Common myeloid progenitor, CD34-positive (primary cell): Measurements from ENCODE around the gene ALDH1L2.
"Not testable (repeated sequence)": the region's sequence is repeated elsewhere in the genome, so short reads cannot be mapped to it uniquely, and the experiment has no call there.

Source experiments
- CTCF ChIA-PET: fragments of 350-600 bp; sonication (Branson Sonifier 250); formaldehyde crosslinking; loops from one replicate; lab custom pipeline; 2021; ENCODE audit warnings: antibody characterized with exemption; lab: Charles Lee
- POLR2A ChIA-PET: fragments of 350-600 bp; sonication (Branson Sonifier 250); formaldehyde crosslinking; loops from one replicate; lab custom pipeline; 2021; ENCODE audit warnings: antibody characterized with exemption; lab: Charles Lee
- DNase-seq, 3 donors: peaks; one replicate each; pipeline versions ENCODE4 v3.0.0 to v3.0.0-alpha.2; 2013
- H3K27ac ChIP-seq, 2 experiments: 1 replicate in 1 of 2; 2 replicates in 1 of 2; pipeline ENCODE4 v1.7.0; 2013; ENCODE audit warnings: inconsistent platforms in 2 of 2, low read length in 2 of 2, mild to moderate bottlenecking in 2 of 2, low read depth in 1 of 2, moderate library complexity in 1 of 2; ENCODE audit not compliant: severe bottlenecking in 2 of 2, insufficient read depth in 1 of 2, poor library complexity in 1 of 2
- H3K27me3 ChIP-seq, 5 experiments: replicated peaks in 2 of 5; 1 replicate in 3 of 5; 2 replicates in 2 of 5; pipeline versions ENCODE4 v1.6.1 to v1.7.0; 2013; ENCODE audit warnings: low read length in 4 of 5, mild to moderate bottlenecking in 2 of 5, moderate library complexity in 2 of 5, inconsistent platforms in 1 of 5; ENCODE audit not compliant: insufficient read depth in 5 of 5, control insufficient read depth in 4 of 5
- H3K36me3 ChIP-seq, 4 experiments: 1 replicate in 2 of 4; 2 replicates in 2 of 4; pipeline versions ENCODE4 v1.6.1 to v1.7.0; 2013; ENCODE audit warnings: low read length in 3 of 4, control low read depth in 1 of 4, mild to moderate bottlenecking in 1 of 4; ENCODE audit not compliant: control insufficient read depth in 4 of 4, insufficient read depth in 4 of 4
- H3K4me1 ChIP-seq, 4 experiments: 1 replicate in 3 of 4; 2 replicates in 1 of 4; pipeline versions ENCODE4 v1.6.1 to v1.7.1; 2013; ENCODE audit warnings: low read length in 3 of 4, mild to moderate bottlenecking in 3 of 4, control low read depth in 1 of 4, inconsistent platforms in 1 of 4, moderate library complexity in 1 of 4; ENCODE audit not compliant: control insufficient read depth in 4 of 4, insufficient read depth in 4 of 4; ENCODE audit errors: control extremely low read depth in 1 of 4
- H3K4me3 ChIP-seq, 7 experiments: 1 replicate in 4 of 7; 2 replicates in 3 of 7; pipeline versions ENCODE4 v1.5.1 to v1.7.0; 2013; ENCODE audit warnings: mild to moderate bottlenecking in 7 of 7, low read length in 6 of 7, moderate library complexity in 6 of 7, inconsistent platforms in 2 of 7, low read depth in 2 of 7, control low read depth in 1 of 7; ENCODE audit not compliant: insufficient read depth in 4 of 7, control insufficient read depth in 1 of 7; ENCODE audit errors: extremely low read depth in 1 of 7
- H3K9me3 ChIP-seq, 5 experiments: 1 replicate in 4 of 5; 2 replicates in 1 of 5; pipeline versions ENCODE4 v1.6.1 to v1.7.1; 2013; ENCODE audit warnings: low read length in 4 of 5, mild to moderate bottlenecking in 2 of 5, inconsistent platforms in 1 of 5, low read depth in 1 of 5, moderate library complexity in 1 of 5; ENCODE audit not compliant: control insufficient read depth in 4 of 5, insufficient read depth in 2 of 5; ENCODE audit errors: control extremely low read depth in 1 of 5
- WGBS: methylation state at CpG from one replicate; pipeline ENCODE4 v1.1.5; 2013; ENCODE audit not compliant: insufficient coverage; 5-methylcytosine and 5-hydroxymethylcytosine counted together

ALDH1L2 gene

GRCh38 chr12:105100207-105100985 is 16.1 kb upstream of the ALDH1L2 start:
- 85% methylated on average over 5 of the region's 7 CpGs for WGBS
- DNase-seq = peak in 2 of 3 donors; percentile 31 to 50
- ChIA-PET POLR2A (interaction anchor here (0.6 kb wide), 1 partner anchor 254 kb away, joined by 3 read pairs; no protein-coding TSS in a partner anchor), CTCF (interaction anchor here (1.0 kb wide), 1 partner anchor 10 kb away, joined by 3 read pairs; no protein-coding TSS in a partner anchor)
- Histone ChIP-seq H3K4me1 (peaks cover 0 to 10% (median 0%) of the 10 kb centered on the region in 4 experiments), H3K36me3 (no peaks in the 10 kb centered on the region), H3K9me3 (peaks cover 0 to 8% (median 0%) of the 10 kb centered on the region in 5 experiments), H3K4me3 (no peak overlapping the region), H3K27ac (no peak overlapping the region), H3K27me3 (no peaks in the 10 kb centered on the region)

GRCh38 chr12:105099356-105099755 is 15.1 kb upstream of the ALDH1L2 start:
- Histone ChIP-seq H3K4me1 (peaks cover 0 to 10% (median 0%) of the 10 kb centered on the region in 4 experiments), H3K36me3 (no peaks in the 10 kb centered on the region), H3K27ac (no peak overlapping the region), H3K27me3 (no peaks in the 10 kb centered on the region), H3K9me3 (peaks cover 0 to 14% (median 3%) of the 10 kb centered on the region in 5 experiments), H3K4me3 (no peak overlapping the region)
- POLR2A ChIA-PET = interaction anchor here (0.6 to 1.3 kb wide), 2 partner anchors 8 to 253 kb away, joined by 3 read pairs; partner anchors contain the start of gene WASHC4
- CTCF ChIA-PET = no interaction called here
- no CpG with 5 or more reads among the region's 1 CpG for WGBS
- peak in 2 of 3 donors; percentile 63 to 83 for DNase-seq

- Histone ChIP-seq H3K9me3 (peaks cover 0 to 14% (median 3%) of the 10 kb centered on the region in 5 experiments), H3K27me3 (peaks cover 2 to 11% (median 5%) of the 10 kb centered on the region in 5 experiments), H3K4me1 (peaks cover 0 to 10% (median 0%) of the 10 kb centered on the region in 4 experiments)
- POLR2A ChIA-PET, H3K27ac ChIP-seq, CTCF ChIA-PET, H3K36me3 ChIP-seq, H3K4me3 ChIP-seq: not testable (repeated sequence)
- DNase-seq = peak in 2 of 3 donors; percentile 38 to 50
- WGBS = 96% methylated on average over 5 of the region's 5 CpGs
These were observed 11.1 kb upstream of the ALDH1L2 start for GRCh38 chr12:105095338-105095737.

- H3K9me3 ChIP-seq = peaks cover 0 to 14% (median 3%) of the 10 kb centered on the region in 5 experiments
- no peak overlapping the region for H3K4me3 ChIP-seq
- H3K36me3 ChIP-seq = no peaks in the 10 kb centered on the region
- DNase-seq = no peak
- ChIA-PET POLR2A (no interaction called here), CTCF (interaction anchor here (1.5 kb wide), 1 partner anchor 11 kb away, joined by 3 read pairs; no protein-coding TSS in a partner anchor)
- no peaks in the 10 kb centered on the region for H3K4me1 ChIP-seq
- peaks cover 2 to 11% (median 5%) of the 10 kb centered on the region in 5 experiments for H3K27me3 ChIP-seq
- H3K27ac ChIP-seq = no peak overlapping the region
- WGBS = 74% methylated on average over 11 of the region's 13 CpGs
These were observed 8.1 kb upstream of the ALDH1L2 start for GRCh38 chr12:105092336-105092735.

GRCh38 chr12:105091476-105092206 is 7.4 kb upstream of the ALDH1L2 start:
- Histone ChIP-seq H3K4me3 (no peak overlapping the region), H3K9me3 (peaks cover 0 to 13% (median 3%) of the 10 kb centered on the region in 5 experiments), H3K36me3 (no peaks in the 10 kb centered on the region), H3K4me1 (no peaks in the 10 kb centered on the region), H3K27me3 (peaks cover 2 to 11% (median 5%) of the 10 kb centered on the region in 5 experiments), H3K27ac (no peak overlapping the region)
- 81% methylated on average over 3 of the region's 4 CpGs for WGBS
- ChIA-PET CTCF (interaction anchor here (1.4 to 1.5 kb wide), 2 partner anchors 10 to 11 kb away, joined by 3 to 4 read pairs; no protein-coding TSS in a partner anchor), POLR2A (no interaction called here)
- DNase-seq = no peak

GRCh38 chr12:105090361-105090760 is 6.1 kb upstream of the ALDH1L2 start:
- ChIA-PET CTCF (interaction anchor here (0.7 kb wide), 1 partner anchor 11 kb away, joined by 3 read pairs; no protein-coding TSS in a partner anchor), POLR2A (no interaction called here)
- Histone ChIP-seq H3K4me3 (no peak overlapping the region), H3K27ac (no peak overlapping the region), H3K27me3 (peaks cover 2 to 11% (median 5%) of the 10 kb centered on the region in 5 experiments), H3K36me3 (no peaks in the 10 kb centered on the region), H3K9me3 (peaks cover 0 to 8% (median 1%) of the 10 kb centered on the region in 5 experiments), H3K4me1 (no peaks in the 10 kb centered on the region)
- WGBS = 80% methylated on average over 4 of the region's 6 CpGs
- no peak for DNase-seq
